ENCODE measurements around the gene CCR2. TPM values are rescaled to one million over a fixed set of nuclear protein-coding genes. Genes with fewer than 3 reads are reported as not detected.
A peak's percentile ranks its signal among the peaks of the same experiment; 100 is the strongest.
"Not testable (repeated sequence)": the region's sequence is repeated elsewhere in the genome, so short reads cannot be mapped to it uniquely, and the experiment has no call there.

Gene CCR2
- polyA plus RNA-seq, 4 donors, result 0.87 to 1.4 (median 1.3) TPM; not detected in 1

DNA sequence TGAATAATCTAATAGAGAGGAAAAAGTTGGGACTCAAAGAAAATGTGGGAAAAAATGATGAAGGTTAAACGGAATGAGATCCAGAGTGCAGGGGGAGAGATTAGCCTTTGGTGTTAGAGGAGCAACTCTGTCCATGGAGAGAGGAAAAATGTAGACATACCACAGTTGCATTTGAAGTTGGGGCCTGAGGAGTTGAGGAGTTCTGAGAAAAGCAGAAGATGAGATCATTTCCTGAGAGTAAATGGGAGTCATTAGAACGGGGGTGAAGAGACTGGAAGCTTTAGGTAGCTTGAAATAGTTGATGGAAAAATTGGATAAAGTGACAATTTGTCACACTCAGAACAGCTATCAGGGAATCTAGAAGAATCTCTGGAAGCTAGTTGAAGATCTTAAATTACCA, 45.6 kb downstream of the CCR2 start:
- 65 to 83% (median 70%) methylated on average over 2 of the region's 2 CpGs for WGBS, 3 donors
- H3K36me3 ChIP-seq (ENCODE audit: control insufficient read depth in 3 of 3, insufficient read depth in 2 of 3, low read depth in 1 of 3, low read length in 3 of 3), result no peaks in the 10 kb centered on the region
- H3K9me3 ChIP-seq (ENCODE audit: control insufficient read depth in 2 of 2, insufficient read depth in 1 of 2, low read depth in 1 of 2, low read length in 1 of 2), result no peaks in the 10 kb centered on the region
- no peak for FAIRE-seq
- H3K4me3 ChIP-seq (ENCODE audit: low read depth in 1 of 3, low read length in 3 of 3), result no peak overlapping the region
- peaks cover 0 to 16% (median 6%) of the 10 kb centered on the region in 3 donors for H3K4me1 ChIP-seq (ENCODE audit: control insufficient read depth in 3 of 3, insufficient read depth in 2 of 3, low read depth in 1 of 3, low read length in 2 of 3)
- no peaks in the 10 kb centered on the region for H3K27me3 ChIP-seq (ENCODE audit: control insufficient read depth in 3 of 3, insufficient read depth in 3 of 3, low read length in 3 of 3)
- DNase-seq, result no peak
- no peak overlapping the region for H3K27ac ChIP-seq (ENCODE audit: low read depth in 1 of 3, low read length in 2 of 3)

DNA sequence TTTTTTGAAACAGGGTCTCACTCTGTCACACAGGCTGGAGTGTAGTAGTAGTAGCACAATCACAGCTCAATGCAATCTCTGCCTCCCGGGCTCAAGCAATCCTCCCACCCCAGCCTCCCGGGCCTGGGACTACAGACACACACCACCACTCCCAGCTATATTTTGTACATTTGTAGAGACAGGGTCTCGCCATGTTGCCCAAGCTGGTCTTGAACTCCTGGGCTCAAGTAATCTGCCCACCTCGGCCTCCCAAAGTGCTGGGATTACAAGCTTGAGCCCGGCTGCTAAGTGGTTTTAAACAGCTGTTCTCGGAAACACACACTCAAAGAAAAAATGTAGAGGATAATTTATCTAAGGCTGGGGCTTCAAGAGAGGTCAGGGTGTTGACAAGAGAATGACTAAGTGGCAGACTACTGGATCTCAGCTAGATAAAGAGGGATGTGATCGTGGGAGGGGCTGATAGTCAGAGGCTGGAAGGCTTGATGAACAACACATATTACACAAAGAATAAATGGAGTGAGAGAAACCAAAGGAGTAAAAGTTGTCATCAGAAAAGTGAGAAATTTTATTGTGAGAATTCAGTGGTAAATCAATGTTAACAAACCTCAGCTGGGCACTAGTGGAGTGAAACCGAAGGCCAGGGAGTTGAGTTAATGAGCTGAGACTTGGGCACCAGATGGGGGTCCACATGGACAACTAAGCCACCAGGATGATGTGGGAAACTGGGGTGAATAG, 46.3 kb downstream of the CCR2 start:
- Histone ChIP-seq H3K4me1 (ENCODE audit: control insufficient read depth in 3 of 3, insufficient read depth in 2 of 3, low read depth in 1 of 3, low read length in 2 of 3) (peaks cover 2 to 20% (median 8%) of the 10 kb centered on the region in 3 donors), H3K27me3 (ENCODE audit: control insufficient read depth in 3 of 3, insufficient read depth in 3 of 3, low read length in 3 of 3) (no peaks in the 10 kb centered on the region), H3K9me3 (ENCODE audit: control insufficient read depth in 2 of 2, insufficient read depth in 1 of 2, low read depth in 1 of 2, low read length in 1 of 2) (no peaks in the 10 kb centered on the region), H3K27ac (ENCODE audit: low read depth in 1 of 3, low read length in 2 of 3) (no peak overlapping the region), H3K4me3 (ENCODE audit: low read depth in 1 of 3, low read length in 3 of 3) (no peak overlapping the region), H3K36me3 (ENCODE audit: control insufficient read depth in 3 of 3, insufficient read depth in 2 of 3, low read depth in 1 of 3, low read length in 3 of 3) (no peaks in the 10 kb centered on the region)
- DNase-seq (no peak), FAIRE-seq (no peak)
- WGBS, 3 donors, result 76 to 89% (median 79%) methylated on average over 8 of the region's 8 CpGs

- H3K4me3 ChIP-seq (ENCODE audit: low read depth in 1 of 3, low read length in 3 of 3), result no peak overlapping the region
- 93 to 96% (median 96%) methylated on average over 5 of the region's 5 CpGs for WGBS, 3 donors
- H3K36me3 ChIP-seq (ENCODE audit: control insufficient read depth in 3 of 3, insufficient read depth in 2 of 3, low read depth in 1 of 3, low read length in 3 of 3), result no peaks in the 10 kb centered on the region
- no peaks in the 10 kb centered on the region for H3K27me3 ChIP-seq (ENCODE audit: control insufficient read depth in 3 of 3, insufficient read depth in 3 of 3, low read length in 3 of 3)
- DNase-seq, result no peak
- peaks cover 2 to 19% (median 8%) of the 10 kb centered on the region in 3 donors for H3K4me1 ChIP-seq (ENCODE audit: control insufficient read depth in 3 of 3, insufficient read depth in 2 of 3, low read depth in 1 of 3, low read length in 2 of 3)
- no peak for FAIRE-seq
- no peaks in the 10 kb centered on the region for H3K9me3 ChIP-seq (ENCODE audit: control insufficient read depth in 2 of 2, insufficient read depth in 1 of 2, low read depth in 1 of 2, low read length in 1 of 2)
- H3K27ac ChIP-seq (ENCODE audit: low read depth in 1 of 3, low read length in 2 of 3), result no peak overlapping the region
Observed at GRCh38 chr3:46400846-46401245, 46.9 kb downstream of the CCR2 start.

DNA sequence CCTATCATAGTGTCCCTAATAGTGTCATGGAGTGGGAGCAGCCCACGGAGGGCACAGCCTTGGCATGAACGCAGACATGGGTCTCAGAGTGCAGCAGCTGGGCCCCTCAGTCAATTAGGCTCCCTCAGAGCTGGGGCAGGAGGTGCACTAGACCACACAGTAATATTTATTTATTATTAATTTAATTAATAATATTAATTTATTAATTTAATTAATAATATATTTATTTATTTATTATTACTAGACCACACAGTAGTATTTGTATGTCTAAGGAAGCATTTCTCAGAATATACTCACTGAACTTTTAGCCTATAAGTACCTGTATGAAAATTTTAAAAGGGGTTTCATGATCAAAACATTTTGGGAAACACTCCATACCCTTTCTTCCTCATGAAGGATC, 47.7 kb downstream of the CCR2 start:
- H3K27ac ChIP-seq (ENCODE audit: low read depth in 1 of 3, low read length in 2 of 3), result no peak overlapping the region
- H3K9me3 ChIP-seq (ENCODE audit: control insufficient read depth in 2 of 2, insufficient read depth in 1 of 2, low read depth in 1 of 2, low read length in 1 of 2), result no peaks in the 10 kb centered on the region
- no peak for FAIRE-seq
- no peaks in the 10 kb centered on the region for H3K36me3 ChIP-seq (ENCODE audit: control insufficient read depth in 3 of 3, insufficient read depth in 2 of 3, low read depth in 1 of 3, low read length in 3 of 3)
- DNase-seq, result no peak
- H3K4me3 ChIP-seq (ENCODE audit: low read depth in 1 of 3, low read length in 3 of 3), result no peak overlapping the region
- H3K27me3 ChIP-seq (ENCODE audit: control insufficient read depth in 3 of 3, insufficient read depth in 3 of 3, low read length in 3 of 3), result no peaks in the 10 kb centered on the region
- peaks cover 2 to 26% (median 12%) of the 10 kb centered on the region in 3 donors for H3K4me1 ChIP-seq (ENCODE audit: control insufficient read depth in 3 of 3, insufficient read depth in 2 of 3, low read depth in 1 of 3, low read length in 2 of 3)
- 92 to 94% (median 92%) methylated on average over 2 of the region's 2 CpGs for WGBS, 3 donors

DNA sequence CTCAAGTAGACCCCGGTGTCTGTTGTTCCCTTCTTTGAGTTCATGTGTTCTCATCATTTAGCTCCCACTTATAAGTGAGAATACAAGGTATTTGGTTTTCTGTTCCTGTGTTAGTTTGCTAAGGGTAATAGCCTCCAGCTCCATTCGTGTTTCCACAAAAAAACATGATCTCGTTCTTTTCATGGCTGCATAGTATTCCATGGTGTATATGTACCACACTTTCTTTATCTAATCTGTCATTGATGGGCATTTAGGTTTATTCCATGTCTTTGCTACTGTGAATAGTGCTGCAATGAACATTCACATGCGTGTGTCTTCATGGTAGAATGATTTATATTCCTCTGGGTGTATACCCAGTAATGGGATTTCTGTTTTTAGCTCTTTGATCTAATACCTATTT, 49.0 kb downstream of the CCR2 start:
- H3K27ac ChIP-seq (ENCODE audit: low read depth in 1 of 3, low read length in 2 of 3); H3K4me3 ChIP-seq (ENCODE audit: low read depth in 1 of 3, low read length in 3 of 3); DNase-seq; H3K36me3 ChIP-seq (ENCODE audit: control insufficient read depth in 3 of 3, insufficient read depth in 2 of 3, low read depth in 1 of 3, low read length in 3 of 3); H3K9me3 ChIP-seq (ENCODE audit: control insufficient read depth in 2 of 2, insufficient read depth in 1 of 2, low read depth in 1 of 2, low read length in 1 of 2); H3K27me3 ChIP-seq (ENCODE audit: control insufficient read depth in 3 of 3, insufficient read depth in 3 of 3, low read length in 3 of 3); FAIRE-seq: not testable (repeated sequence)
- WGBS, 3 donors, result 94 to 97% (median 96%) methylated on average over 4 of the region's 4 CpGs
- H3K4me1 ChIP-seq (ENCODE audit: control insufficient read depth in 3 of 3, insufficient read depth in 2 of 3, low read depth in 1 of 3, low read length in 2 of 3), result peaks cover 2 to 38% (median 18%) of the 10 kb centered on the region in 3 donors

- H3K36me3 ChIP-seq (ENCODE audit: control insufficient read depth in 3 of 3, insufficient read depth in 2 of 3, low read depth in 1 of 3, low read length in 3 of 3), result peaks cover 0 to 12% (median 0%) of the 10 kb centered on the region in 3 donors
- peak overlapping the region; percentile 95 to 99 (median 98) for H3K27ac ChIP-seq (ENCODE audit: low read depth in 1 of 3, low read length in 2 of 3)
- WGBS, 3 donors, result 5 to 30% (median 23%) methylated on average over 11 of the region's 11 CpGs
- DNase-seq, result peak; percentile 93 to 97
- no peak for FAIRE-seq
- H3K4me1 ChIP-seq (ENCODE audit: control insufficient read depth in 3 of 3, insufficient read depth in 2 of 3, low read depth in 1 of 3, low read length in 2 of 3), result peaks cover 4 to 43% (median 14%) of the 10 kb centered on the region in 3 donors
- peak overlapping the region in 1 of 3 donors; percentile 22 for H3K4me3 ChIP-seq (ENCODE audit: low read depth in 1 of 3, low read length in 3 of 3)
- H3K27me3 ChIP-seq (ENCODE audit: control insufficient read depth in 3 of 3, insufficient read depth in 3 of 3, low read length in 3 of 3), result no peaks in the 10 kb centered on the region
- no peaks in the 10 kb centered on the region for H3K9me3 ChIP-seq (ENCODE audit: control insufficient read depth in 2 of 2, insufficient read depth in 1 of 2, low read depth in 1 of 2, low read length in 1 of 2)
Observed at GRCh38 chr3:46405301-46406019, 51.5 kb downstream of the CCR2 start.

DNA sequence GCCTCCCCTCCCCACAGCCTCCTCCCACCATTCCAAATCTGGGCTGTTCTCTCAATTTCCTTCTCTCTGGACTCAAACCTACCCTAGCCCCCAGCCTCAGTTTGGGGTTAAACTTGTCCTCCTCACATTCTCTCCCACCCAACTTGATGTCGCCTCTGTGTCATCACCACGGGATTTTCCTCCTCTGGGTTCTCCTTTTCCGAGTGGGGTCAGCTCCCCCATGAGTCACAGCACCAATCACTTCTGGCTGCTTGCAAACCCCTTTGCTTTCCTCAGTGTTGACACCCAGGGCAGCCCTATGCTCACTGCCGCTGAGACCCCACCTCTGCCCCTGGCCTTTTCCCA, 52.5 kb downstream of the CCR2 start:
- Histone ChIP-seq H3K9me3 (ENCODE audit: control insufficient read depth in 2 of 2, insufficient read depth in 1 of 2, low read depth in 1 of 2, low read length in 1 of 2) (no peaks in the 10 kb centered on the region), H3K27me3 (ENCODE audit: control insufficient read depth in 3 of 3, insufficient read depth in 3 of 3, low read length in 3 of 3) (no peaks in the 10 kb centered on the region), H3K27ac (ENCODE audit: low read depth in 1 of 3, low read length in 2 of 3) (peak overlapping the region; percentile 95 to 99 (median 98)), H3K36me3 (ENCODE audit: control insufficient read depth in 3 of 3, insufficient read depth in 2 of 3, low read depth in 1 of 3, low read length in 3 of 3) (peaks cover 0 to 12% (median 0%) of the 10 kb centered on the region in 3 donors), H3K4me3 (ENCODE audit: low read depth in 1 of 3, low read length in 3 of 3) (peak overlapping the region in 1 of 3 donors; percentile 42), H3K4me1 (ENCODE audit: control insufficient read depth in 3 of 3, insufficient read depth in 2 of 3, low read depth in 1 of 3, low read length in 2 of 3) (peaks cover 4 to 43% (median 14%) of the 10 kb centered on the region in 3 donors)
- WGBS, 3 donors, result 59 to 72% (median 68%) methylated on average over 4 of the region's 4 CpGs
- DNase-seq (no peak), FAIRE-seq (no peak)

DNA sequence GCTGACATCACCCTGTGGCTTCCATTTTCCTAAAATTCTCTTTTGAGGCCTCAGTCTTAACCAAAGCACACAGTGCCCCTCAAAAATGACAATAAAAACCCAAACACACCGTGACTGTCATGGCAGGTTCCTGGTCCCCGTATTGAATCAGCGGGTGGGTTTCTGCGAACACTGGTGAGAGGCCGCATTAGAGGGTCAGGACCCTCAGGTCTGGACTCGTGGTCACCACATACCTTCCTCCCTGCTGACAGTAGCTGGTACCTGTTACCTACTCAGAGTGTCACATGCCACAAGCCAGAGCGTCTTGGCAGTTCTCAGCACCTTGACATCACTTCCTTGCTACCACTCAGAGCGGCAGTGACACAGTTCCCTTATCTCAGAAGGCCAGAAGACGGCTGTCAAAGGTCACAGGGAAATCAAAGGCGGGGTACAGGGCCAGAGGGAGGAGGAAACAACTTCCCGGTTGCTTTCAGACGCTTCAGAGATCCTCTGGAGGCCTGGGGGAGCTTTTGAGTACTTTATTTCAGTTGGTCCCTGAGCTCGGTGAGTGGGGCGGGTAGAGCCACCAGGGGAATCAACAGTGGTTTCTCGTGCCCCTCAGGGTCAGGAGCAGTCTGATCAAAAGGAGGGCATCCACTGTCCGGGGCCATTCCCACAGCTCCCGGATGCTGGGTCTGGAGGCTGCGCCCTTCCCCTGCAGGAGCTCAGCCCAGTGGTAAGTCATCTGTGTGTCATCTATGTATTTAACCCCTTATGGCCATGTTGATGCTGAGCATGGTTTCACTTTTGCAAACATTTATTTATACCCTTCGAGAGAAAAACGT, 53.1 kb downstream of the CCR2 start, which contains the start of the genes CCR5AS and CCRL2:
TSS of gene CCR5AS (minus strand) at position 279 of the 824 bp plus-strand sequence.
TSS of gene CCRL2 (plus strand) at position 472 of the 824 bp plus-strand sequence. CDS start 821 bp downstream, outside the sequence.
- WGBS, 3 donors, result 12 to 25% (median 12%) methylated on average over 20 of the region's 20 CpGs

More for the DNA sequence above, 53.1 kb downstream of the CCR2 start, which contains the start of the genes CCR5AS and CCRL2:
- FAIRE-seq (no peak), DNase-seq (peak; percentile 95 to 98)
- Histone ChIP-seq H3K27me3 (ENCODE audit: control insufficient read depth in 3 of 3, insufficient read depth in 3 of 3, low read length in 3 of 3) (no peaks in the 10 kb centered on the region), H3K4me1 (ENCODE audit: control insufficient read depth in 3 of 3, insufficient read depth in 2 of 3, low read depth in 1 of 3, low read length in 2 of 3) (peaks cover 4 to 43% (median 14%) of the 10 kb centered on the region in 3 donors), H3K9me3 (ENCODE audit: control insufficient read depth in 2 of 2, insufficient read depth in 1 of 2, low read depth in 1 of 2, low read length in 1 of 2) (no peaks in the 10 kb centered on the region), H3K27ac (ENCODE audit: low read depth in 1 of 3, low read length in 2 of 3) (peak within 1 kb of the TSS; percentile 95 to 99 (median 98)), H3K4me3 (ENCODE audit: low read depth in 1 of 3, low read length in 3 of 3) (peak within 1 kb of the TSS; percentile 38 to 60 (median 57)), H3K36me3 (ENCODE audit: control insufficient read depth in 3 of 3, insufficient read depth in 2 of 3, low read depth in 1 of 3, low read length in 3 of 3) (peaks cover 0 to 12% (median 0%) of the 10 kb centered on the region in 3 donors)
